ENCODE results near the gene DDAH1.

The DDAH1 gene

DNA sequence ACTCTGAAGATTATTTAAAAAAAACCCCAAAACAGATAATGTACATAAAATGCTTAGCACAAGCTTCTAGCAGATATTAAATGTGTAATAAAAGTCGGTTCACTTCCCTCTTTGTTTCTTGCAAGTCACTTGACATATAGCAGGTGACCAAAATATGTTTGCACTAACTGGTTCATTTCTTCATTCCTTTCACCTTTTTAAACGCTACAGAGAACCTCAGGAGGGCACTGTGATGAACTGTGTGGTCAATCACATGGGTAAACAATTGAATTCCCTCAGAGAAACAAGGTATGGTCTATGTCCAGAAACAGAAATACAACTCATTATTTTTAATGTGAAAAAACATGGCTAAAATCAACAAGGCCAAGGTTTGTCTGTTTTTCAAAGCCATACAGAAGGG, 137.2 kb downstream of the DDAH1 start:
- Histone ChIP-seq H3K4me2 (ENCODE audit: insufficient read depth, low read length) (no peak overlapping the region), H3K9ac (ENCODE audit: low read depth, low read length) (no peak overlapping the region), H3K79me2 (ENCODE audit: insufficient read depth, low read length) (no peaks in the 10 kb centered on the region), H2AFZ (ENCODE audit: low read depth, low read length) (no peak overlapping the region), H3K27ac (ENCODE audit: low read length) (no peak overlapping the region), H3K4me1 (ENCODE audit: insufficient read depth, low read length) (0 out of 2 replicates have a peak, but pooled peaks cover 7% of the 10 kb centered on the region), H4K20me1 (ENCODE audit: insufficient read depth, low read length) (no peaks in the 10 kb centered on the region), H3K9me3 (ENCODE audit: insufficient read depth, low read length, severe bottlenecking) (no peaks in the 10 kb centered on the region), H3K4me3 (ENCODE audit: low read depth in 1 of 2, low read length in 2 of 2) (no peak overlapping the region), H3K27me3 (ENCODE audit: insufficient read depth, low read length, poor library complexity) (no peaks in the 10 kb centered on the region), H3K36me3 (ENCODE audit: insufficient read depth, low read length) (no peaks in the 10 kb centered on the region)
- DNase-seq = no peak
- no peak for ATAC-seq (ENCODE audit: insufficient read depth, low read depth)
- no peak for TF ChIP-seq EZH2 (IDR thresholded peaks at IDR 0.05; ENCODE audit: borderline replicate concordance, low read depth, low read length, severe bottlenecking)

DNA sequence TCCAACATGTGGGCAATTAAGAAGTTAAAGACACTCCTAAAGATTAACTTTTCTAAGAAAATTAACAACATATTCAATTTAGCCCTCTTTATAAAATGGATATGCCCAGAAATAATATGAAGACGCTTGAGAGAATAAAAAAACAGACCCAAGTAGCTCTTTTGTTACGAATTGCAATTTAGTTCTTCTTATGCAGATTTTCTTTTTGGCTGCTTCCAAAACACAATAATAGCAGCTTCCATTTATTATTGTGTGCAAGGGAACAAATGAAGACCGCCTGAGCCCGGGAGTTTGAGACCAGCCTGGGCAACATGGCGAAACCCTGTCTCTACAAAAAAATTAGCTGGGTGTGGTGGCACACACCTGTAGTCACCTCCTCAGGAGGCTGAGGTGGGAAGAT, 138.1 kb downstream of the DDAH1 start:
- DNase-seq = no peak
- H4K20me1 ChIP-seq (ENCODE audit: insufficient read depth, low read length) = no peaks in the 10 kb centered on the region
- no peak overlapping the region for H3K27ac ChIP-seq (ENCODE audit: low read length)
- no peak overlapping the region for H3K4me3 ChIP-seq (ENCODE audit: low read depth in 1 of 2, low read length in 2 of 2)
- no peaks in the 10 kb centered on the region for H3K9me3 ChIP-seq (ENCODE audit: insufficient read depth, low read length, severe bottlenecking)
- no peaks in the 10 kb centered on the region for H3K36me3 ChIP-seq (ENCODE audit: insufficient read depth, low read length)
- H3K27me3 ChIP-seq (ENCODE audit: insufficient read depth, low read length, poor library complexity) = no peaks in the 10 kb centered on the region
- H2AFZ ChIP-seq (ENCODE audit: low read depth, low read length) = no peak overlapping the region
- H3K4me1 ChIP-seq (ENCODE audit: insufficient read depth, low read length) = 0 out of 2 replicates have a peak, but pooled peaks cover 7% of the 10 kb centered on the region
- no peak overlapping the region for H3K4me2 ChIP-seq (ENCODE audit: insufficient read depth, low read length)
- H3K9ac ChIP-seq (ENCODE audit: low read depth, low read length) = no peak overlapping the region
- TF ChIP-seq, protein P1, sequence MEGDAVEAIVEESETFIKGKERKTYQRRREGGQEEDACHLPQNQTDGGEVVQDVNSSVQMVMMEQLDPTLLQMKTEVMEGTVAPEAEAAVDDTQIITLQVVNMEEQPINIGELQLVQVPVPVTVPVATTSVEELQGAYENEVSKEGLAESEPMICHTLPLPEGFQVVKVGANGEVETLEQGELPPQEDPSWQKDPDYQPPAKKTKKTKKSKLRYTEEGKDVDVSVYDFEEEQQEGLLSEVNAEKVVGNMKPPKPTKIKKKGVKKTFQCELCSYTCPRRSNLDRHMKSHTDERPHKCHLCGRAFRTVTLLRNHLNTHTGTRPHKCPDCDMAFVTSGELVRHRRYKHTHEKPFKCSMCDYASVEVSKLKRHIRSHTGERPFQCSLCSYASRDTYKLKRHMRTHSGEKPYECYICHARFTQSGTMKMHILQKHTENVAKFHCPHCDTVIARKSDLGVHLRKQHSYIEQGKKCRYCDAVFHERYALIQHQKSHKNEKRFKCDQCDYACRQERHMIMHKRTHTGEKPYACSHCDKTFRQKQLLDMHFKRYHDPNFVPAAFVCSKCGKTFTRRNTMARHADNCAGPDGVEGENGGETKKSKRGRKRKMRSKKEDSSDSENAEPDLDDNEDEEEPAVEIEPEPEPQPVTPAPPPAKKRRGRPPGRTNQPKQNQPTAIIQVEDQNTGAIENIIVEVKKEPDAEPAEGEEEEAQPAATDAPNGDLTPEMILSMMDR (IDR thresholded peaks at IDR 0.05; ENCODE audit: borderline replicate concordance, extremely low read depth, low read length, poor library complexity, severe bottlenecking) = no peak
- no peak for TF ChIP-seq EZH2 (IDR thresholded peaks at IDR 0.05; ENCODE audit: borderline replicate concordance, low read depth, low read length, severe bottlenecking)
- no peaks in the 10 kb centered on the region for H3K79me2 ChIP-seq (ENCODE audit: insufficient read depth, low read length)
- no peak for ATAC-seq (ENCODE audit: insufficient read depth, low read depth)

DNA sequence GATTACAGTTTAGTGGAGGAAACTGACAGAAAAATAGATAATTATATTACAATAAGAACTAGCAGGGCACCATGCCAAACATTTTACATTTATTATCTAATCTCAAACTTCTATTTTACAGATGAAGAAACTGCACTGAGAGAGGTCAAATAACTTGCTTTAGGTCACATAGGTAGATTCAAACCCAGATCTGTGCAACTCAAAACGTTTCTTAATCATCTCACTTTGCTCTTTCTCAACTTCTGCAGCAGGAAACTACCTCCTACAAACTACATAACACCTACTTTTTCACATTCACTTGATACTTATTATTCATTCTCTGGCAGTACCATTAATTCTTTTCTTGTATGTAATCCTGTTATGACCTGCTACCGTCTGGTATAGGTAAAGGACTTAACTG, 138.6 kb downstream of the DDAH1 start:
- DNase-seq (no peak), ATAC-seq (ENCODE audit: insufficient read depth, low read depth) (no peak)
- no peak for TF ChIP-seq EZH2 (IDR thresholded peaks at IDR 0.05; ENCODE audit: borderline replicate concordance, low read depth, low read length, severe bottlenecking)
- TF ChIP-seq, protein P1 (IDR thresholded peaks at IDR 0.05; ENCODE audit: borderline replicate concordance, extremely low read depth, low read length, poor library complexity, severe bottlenecking) = no peak
- no peak overlapping the region for H3K4me3 ChIP-seq (ENCODE audit: low read depth in 1 of 2, low read length in 2 of 2)
- H3K9me3 ChIP-seq (ENCODE audit: insufficient read depth, low read length, severe bottlenecking) = no peaks in the 10 kb centered on the region
- H3K79me2 ChIP-seq (ENCODE audit: insufficient read depth, low read length) = no peaks in the 10 kb centered on the region
- no peak overlapping the region for H2AFZ ChIP-seq (ENCODE audit: low read depth, low read length)
- H3K36me3 ChIP-seq (ENCODE audit: insufficient read depth, low read length) = no peaks in the 10 kb centered on the region
- no peaks in the 10 kb centered on the region for H3K27me3 ChIP-seq (ENCODE audit: insufficient read depth, low read length, poor library complexity)
- no peak overlapping the region for H3K27ac ChIP-seq (ENCODE audit: low read length)
- H3K4me1 ChIP-seq (ENCODE audit: insufficient read depth, low read length) = 0 out of 2 replicates have a peak, but pooled peaks cover 7% of the 10 kb centered on the region
- H3K9ac ChIP-seq (ENCODE audit: low read depth, low read length) = no peak overlapping the region
- no peak overlapping the region for H3K4me2 ChIP-seq (ENCODE audit: insufficient read depth, low read length)
- no peaks in the 10 kb centered on the region for H4K20me1 ChIP-seq (ENCODE audit: insufficient read depth, low read length)

DNA sequence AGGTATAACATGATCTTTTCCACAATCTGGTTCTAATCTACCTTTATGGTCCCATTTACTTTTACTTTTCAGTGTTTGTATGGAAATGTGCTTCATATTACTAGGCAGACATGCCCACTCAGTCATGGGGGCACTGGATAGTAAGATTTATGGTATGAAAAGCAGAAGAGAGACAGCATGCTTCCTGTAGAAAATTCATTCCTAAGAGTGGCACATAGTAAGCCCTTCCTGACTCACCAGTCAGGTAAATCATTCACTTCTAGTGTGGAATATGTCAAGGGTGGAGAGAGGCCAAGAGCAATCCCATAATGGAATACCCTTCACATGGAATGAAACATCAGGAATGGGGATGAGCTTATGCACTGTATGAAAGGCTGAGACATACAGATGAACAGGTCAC, 139.0 kb downstream of the DDAH1 start:
- Histone ChIP-seq H3K36me3 (ENCODE audit: insufficient read depth, low read length) (no peaks in the 10 kb centered on the region), H4K20me1 (ENCODE audit: insufficient read depth, low read length) (no peaks in the 10 kb centered on the region), H3K27ac (ENCODE audit: low read length) (no peak overlapping the region), H3K9ac (ENCODE audit: low read depth, low read length) (no peak overlapping the region), H3K9me3 (ENCODE audit: insufficient read depth, low read length, severe bottlenecking) (no peaks in the 10 kb centered on the region), H3K4me2 (ENCODE audit: insufficient read depth, low read length) (no peak overlapping the region), H2AFZ (ENCODE audit: low read depth, low read length) (no peak overlapping the region), H3K4me3 (ENCODE audit: low read depth in 1 of 2, low read length in 2 of 2) (no peak overlapping the region), H3K4me1 (ENCODE audit: insufficient read depth, low read length) (0 out of 2 replicates have a peak, but pooled peaks cover 7% of the 10 kb centered on the region), H3K27me3 (ENCODE audit: insufficient read depth, low read length, poor library complexity) (no peaks in the 10 kb centered on the region), H3K79me2 (ENCODE audit: insufficient read depth, low read length) (no peaks in the 10 kb centered on the region)
- DNase-seq (no peak), ATAC-seq (ENCODE audit: insufficient read depth, low read depth) (no peak)
- no peak for TF ChIP-seq EZH2 (IDR thresholded peaks at IDR 0.05; ENCODE audit: borderline replicate concordance, low read depth, low read length, severe bottlenecking)
- TF ChIP-seq, protein P1 (IDR thresholded peaks at IDR 0.05; ENCODE audit: borderline replicate concordance, extremely low read depth, low read length, poor library complexity, severe bottlenecking) = no peak
